Measurements from ENCODE around the gene COMT. TPM values are rescaled to one million over a fixed set of nuclear protein-coding genes. Genes with fewer than 3 reads are reported as not detected.
A peak's percentile ranks its signal among the peaks of the same experiment; 100 is the strongest.

COMT gene
- total and polyA plus RNA-seq, 8 donors = 47.9 to 95.0 (median 62.3) TPM

DNA sequence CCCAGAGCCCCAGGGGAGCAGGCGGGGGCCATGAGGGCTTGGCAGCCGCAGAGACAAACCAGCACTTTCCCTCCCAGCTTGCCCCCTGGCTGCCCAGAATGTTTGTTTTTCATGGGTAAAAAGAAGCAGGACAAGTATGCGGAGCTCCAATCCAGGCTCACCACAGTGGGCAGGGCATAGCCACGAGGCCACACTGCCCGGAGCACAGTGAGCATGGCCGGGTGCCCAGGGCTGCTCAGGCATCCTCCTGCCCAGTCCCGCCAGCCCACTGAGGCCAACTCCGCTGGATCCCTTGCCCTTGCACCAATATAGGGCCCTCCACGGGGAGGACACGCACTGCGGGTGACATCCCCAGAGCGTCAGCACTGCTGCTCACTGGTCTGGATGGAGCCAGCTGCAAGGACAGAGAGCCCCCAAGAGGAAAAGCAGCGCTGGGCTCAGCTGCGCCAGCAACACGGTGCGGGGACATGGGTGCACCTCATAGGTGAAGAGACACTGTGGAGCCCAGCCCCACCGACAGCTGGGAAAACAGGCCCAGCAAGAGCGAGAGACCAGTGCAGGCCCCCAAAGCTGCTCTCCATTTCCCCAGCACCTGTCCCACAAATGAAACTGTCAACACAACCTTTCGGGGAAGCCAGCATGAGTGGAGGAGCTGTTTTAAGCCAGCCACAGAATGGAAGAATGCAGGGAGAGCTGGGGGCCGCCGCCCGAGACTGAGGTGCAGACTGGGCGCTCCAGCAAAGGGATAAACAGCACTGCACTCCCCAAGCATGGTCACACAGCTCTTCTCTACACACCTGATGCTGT lies 50.3 kb downstream of the COMT start:
- intact Hi-C loops (cut with DNase I) = no loop called here
- 90 to 91% methylated on average over 23 of the region's 23 CpGs for WGBS, 2 donors
- H3K36me3 ChIP-seq = no peaks in the 10 kb centered on the region
- H3K27me3 ChIP-seq = no peaks in the 10 kb centered on the region
- H3K4me3 ChIP-seq = no peak overlapping the region
- H3K9me3 ChIP-seq = no peaks in the 10 kb centered on the region
- ATAC-seq (no peak), DNase-seq (peak in 2 of 6 donors; percentile 16 to 55), FAIRE-seq (no peak)
- no peaks in the 10 kb centered on the region for H3K4me1 ChIP-seq
- H3K27ac ChIP-seq = no peak overlapping the region
- TF ChIP-seq, protein P1, sequence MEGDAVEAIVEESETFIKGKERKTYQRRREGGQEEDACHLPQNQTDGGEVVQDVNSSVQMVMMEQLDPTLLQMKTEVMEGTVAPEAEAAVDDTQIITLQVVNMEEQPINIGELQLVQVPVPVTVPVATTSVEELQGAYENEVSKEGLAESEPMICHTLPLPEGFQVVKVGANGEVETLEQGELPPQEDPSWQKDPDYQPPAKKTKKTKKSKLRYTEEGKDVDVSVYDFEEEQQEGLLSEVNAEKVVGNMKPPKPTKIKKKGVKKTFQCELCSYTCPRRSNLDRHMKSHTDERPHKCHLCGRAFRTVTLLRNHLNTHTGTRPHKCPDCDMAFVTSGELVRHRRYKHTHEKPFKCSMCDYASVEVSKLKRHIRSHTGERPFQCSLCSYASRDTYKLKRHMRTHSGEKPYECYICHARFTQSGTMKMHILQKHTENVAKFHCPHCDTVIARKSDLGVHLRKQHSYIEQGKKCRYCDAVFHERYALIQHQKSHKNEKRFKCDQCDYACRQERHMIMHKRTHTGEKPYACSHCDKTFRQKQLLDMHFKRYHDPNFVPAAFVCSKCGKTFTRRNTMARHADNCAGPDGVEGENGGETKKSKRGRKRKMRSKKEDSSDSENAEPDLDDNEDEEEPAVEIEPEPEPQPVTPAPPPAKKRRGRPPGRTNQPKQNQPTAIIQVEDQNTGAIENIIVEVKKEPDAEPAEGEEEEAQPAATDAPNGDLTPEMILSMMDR (IDR thresholded peaks at IDR 0.05) = no peak

DNA sequence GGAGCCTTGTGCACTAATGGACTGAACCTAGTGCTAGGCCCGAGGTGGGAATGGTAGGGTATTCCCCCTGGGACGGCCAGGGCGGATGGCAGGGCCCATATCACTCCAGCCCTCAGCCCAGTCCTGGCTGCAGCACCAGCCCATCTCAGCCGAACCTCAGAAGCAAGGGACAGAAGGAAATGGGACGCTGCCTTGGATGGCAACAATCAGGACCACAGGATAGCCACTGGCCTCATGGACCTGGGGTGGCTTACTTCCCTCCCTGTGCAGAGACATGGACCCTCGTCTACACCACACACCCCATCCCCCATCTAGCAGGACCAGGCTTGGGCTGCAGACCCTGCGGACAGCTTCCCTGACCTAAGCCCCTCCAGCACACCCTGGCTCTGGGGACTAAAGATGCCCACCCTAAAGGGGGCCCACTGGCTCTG lies 50.9 kb downstream of the COMT start:
- Histone ChIP-seq H3K27ac (no peak overlapping the region), H3K27me3 (no peaks in the 10 kb centered on the region), H3K36me3 (no peaks in the 10 kb centered on the region), H3K4me1 (no peaks in the 10 kb centered on the region), H3K4me3 (no peak overlapping the region), H3K9me3 (no peaks in the 10 kb centered on the region)
- WGBS, 2 donors = 85 to 95% methylated on average over 7 of the region's 7 CpGs
- intact Hi-C loops (cut with DNase I) = no loop called here
- ATAC-seq = no peak
- DNase-seq = peak in 2 of 6 donors; percentile 4 to 37
- TF ChIP-seq, protein P1 (IDR thresholded peaks at IDR 0.05) = no peak
- no peak for FAIRE-seq

DNA sequence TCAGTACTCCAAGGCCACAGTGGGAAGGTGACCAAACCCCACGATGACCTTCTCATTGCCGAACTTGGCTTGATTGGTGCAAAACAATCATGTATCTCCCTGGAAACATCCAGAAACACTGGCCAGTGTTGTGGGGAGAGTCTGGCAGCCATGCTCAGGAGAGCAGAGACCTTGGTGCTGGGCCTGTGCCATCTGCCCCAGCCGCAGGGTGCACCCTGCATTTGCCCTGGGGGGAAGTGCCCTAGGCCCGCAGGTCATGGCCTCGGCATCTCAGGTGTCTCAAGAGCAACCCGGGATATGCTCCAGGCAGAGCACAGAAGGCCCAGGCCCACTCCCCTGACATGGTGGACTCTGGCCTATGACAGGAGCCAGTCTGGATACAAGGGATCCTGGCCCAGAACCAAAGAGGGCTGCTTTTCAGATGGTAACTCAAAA lies 51.4 kb downstream of the COMT start:
- ATAC-seq (no peak), FAIRE-seq (no peak), DNase-seq (peak in 2 of 6 donors; percentile 18 to 43)
- no peaks in the 10 kb centered on the region for H3K27me3 ChIP-seq
- no peaks in the 10 kb centered on the region for H3K9me3 ChIP-seq
- WGBS, 2 donors = 76 to 83% methylated on average over 6 of the region's 6 CpGs
- intact Hi-C loops (cut with DNase I) = no loop called here
- TF ChIP-seq, protein P1 (IDR thresholded peaks at IDR 0.05) = no peak
- no peaks in the 10 kb centered on the region for H3K36me3 ChIP-seq
- no peak overlapping the region for H3K27ac ChIP-seq
- H3K4me3 ChIP-seq = no peak overlapping the region
- no peaks in the 10 kb centered on the region for H3K4me1 ChIP-seq

DNA sequence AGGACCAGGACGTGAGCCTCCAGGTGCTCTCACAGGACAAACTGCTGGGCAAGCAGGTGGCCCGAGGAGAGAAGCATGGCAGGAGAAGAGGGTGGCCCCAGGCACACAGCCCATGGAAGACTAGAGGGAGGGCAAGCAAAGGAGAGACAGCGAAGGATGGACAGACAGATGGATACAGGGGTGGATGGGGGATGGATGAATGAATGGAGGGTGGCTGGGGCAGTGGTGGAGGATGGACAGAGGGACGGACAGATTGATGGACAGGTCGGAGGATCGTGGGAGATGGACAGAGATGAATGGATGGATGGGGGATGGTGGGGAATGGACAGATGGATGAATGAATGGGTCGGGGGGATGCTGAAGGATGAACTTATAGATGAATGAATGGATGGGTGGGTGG lies 52.4 kb downstream of the COMT start:
- Histone ChIP-seq H3K9me3 (no peaks in the 10 kb centered on the region), H3K27me3 (no peaks in the 10 kb centered on the region), H3K4me1 (no peaks in the 10 kb centered on the region), H3K4me3 (no peak overlapping the region), H3K36me3 (no peaks in the 10 kb centered on the region), H3K27ac (no peak overlapping the region)
- WGBS, 2 donors = 89 to 93% methylated on average over 7 of the region's 7 CpGs
- TF ChIP-seq, protein P1 (IDR thresholded peaks at IDR 0.05) = no peak
- FAIRE-seq (no peak), ATAC-seq (no peak), DNase-seq (peak in 1 of 6 donors; percentile 25)
- intact Hi-C loops (cut with DNase I) = no loop called here
